Astrocyte (in vitro differentiated cells and primary cell): ENCODE results near the gene POLA1.

Source experiments
- EZH2 ChIP-seq: IDR thresholded peaks from 2 replicates; pipeline ENCODE4 v1.6.1; 2012; ENCODE audit warnings: mild to moderate bottlenecking, low read length, inconsistent platforms; ENCODE audit not compliant: insufficient read depth
- TF ChIP-seq, protein P1 (sequence below): IDR thresholded peaks from 2 replicates; pipeline ENCODE4 v1.5.1; 2011; ENCODE audit warnings: low read depth, mild to moderate bottlenecking, inconsistent platforms, low read length, moderate library complexity; ENCODE audit not compliant: insufficient read depth

DNA sequence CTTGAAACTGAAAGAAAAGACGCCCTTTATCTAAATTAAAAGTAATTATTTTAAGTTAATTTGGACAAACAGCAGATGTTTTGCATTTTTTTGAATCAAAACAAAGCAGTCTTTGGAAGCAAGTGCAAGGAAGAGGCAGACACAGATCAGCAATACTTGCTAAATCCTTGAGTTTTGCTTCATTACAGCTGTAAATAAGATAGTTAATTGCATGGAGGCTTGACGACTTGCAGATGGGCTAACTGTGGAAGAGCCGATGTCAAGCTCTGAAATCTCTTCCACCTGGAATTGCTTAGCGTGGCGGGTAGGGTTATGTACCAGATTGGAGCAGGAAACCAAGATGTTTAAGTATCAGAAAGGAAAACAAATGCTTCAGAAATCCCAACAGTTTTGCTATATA is 148.8 kb downstream of the POLA1 start:
- TF ChIP-seq, protein P1, sequence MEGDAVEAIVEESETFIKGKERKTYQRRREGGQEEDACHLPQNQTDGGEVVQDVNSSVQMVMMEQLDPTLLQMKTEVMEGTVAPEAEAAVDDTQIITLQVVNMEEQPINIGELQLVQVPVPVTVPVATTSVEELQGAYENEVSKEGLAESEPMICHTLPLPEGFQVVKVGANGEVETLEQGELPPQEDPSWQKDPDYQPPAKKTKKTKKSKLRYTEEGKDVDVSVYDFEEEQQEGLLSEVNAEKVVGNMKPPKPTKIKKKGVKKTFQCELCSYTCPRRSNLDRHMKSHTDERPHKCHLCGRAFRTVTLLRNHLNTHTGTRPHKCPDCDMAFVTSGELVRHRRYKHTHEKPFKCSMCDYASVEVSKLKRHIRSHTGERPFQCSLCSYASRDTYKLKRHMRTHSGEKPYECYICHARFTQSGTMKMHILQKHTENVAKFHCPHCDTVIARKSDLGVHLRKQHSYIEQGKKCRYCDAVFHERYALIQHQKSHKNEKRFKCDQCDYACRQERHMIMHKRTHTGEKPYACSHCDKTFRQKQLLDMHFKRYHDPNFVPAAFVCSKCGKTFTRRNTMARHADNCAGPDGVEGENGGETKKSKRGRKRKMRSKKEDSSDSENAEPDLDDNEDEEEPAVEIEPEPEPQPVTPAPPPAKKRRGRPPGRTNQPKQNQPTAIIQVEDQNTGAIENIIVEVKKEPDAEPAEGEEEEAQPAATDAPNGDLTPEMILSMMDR = no peak
- no peak for TF ChIP-seq EZH2
